ENCODE results near the gene ELL2.
A peak's percentile ranks its signal among the peaks of the same experiment; 100 is the strongest.
"Not testable (repeated sequence)": the region's sequence is repeated elsewhere in the genome, so short reads cannot be mapped to it uniquely, and the experiment has no call there.

ELL2 gene

DNA sequence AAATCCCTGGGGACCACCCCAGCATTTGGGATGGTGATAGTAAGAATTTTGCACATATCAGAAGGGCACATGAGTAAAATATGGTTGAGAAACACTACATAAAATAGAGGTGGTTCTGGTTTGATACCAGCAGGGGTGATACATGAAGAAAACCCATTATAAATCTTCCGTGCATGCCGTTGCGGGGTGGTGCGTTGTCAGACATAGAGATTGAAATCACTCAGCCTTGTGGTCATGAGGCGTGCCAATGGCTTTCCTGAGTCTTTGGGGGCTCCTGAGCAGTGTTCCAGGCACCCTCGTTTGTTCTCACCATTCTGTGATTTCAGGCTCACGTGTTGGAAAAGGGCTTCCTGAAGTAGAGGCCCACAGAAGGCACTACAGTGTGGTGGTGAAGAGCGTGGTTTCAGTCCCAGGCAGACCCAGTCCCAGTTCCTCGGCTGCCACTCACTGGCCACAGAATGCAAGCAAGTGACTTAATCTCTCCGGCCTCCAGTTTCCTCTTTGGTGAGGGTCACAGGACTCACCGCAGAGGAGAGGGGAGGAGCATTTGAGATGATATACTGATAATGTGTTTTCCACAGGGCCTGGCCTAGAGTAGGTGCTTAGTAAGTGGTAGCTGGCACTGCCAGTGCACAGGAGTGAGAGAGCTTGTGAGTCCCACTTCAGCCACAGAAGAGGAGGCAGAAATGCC lies 118.7 kb downstream of the ELL2 start:
- Histone ChIP-seq H3K4me2 (peak overlapping the region; percentile 61 to 97 (median 71)), H3K9ac (peak overlapping the region; percentile 11 to 75 (median 58); a peak in 18 of 22 replicates)

GRCh38 chr5:95841914-95842812 lies 119.5 kb downstream of the ELL2 start:
- Histone ChIP-seq H3K27ac (peak overlapping the region; percentile 60 to 98 (median 86); a peak in 21 of 22 replicates), H3K4me2 (peak overlapping the region; percentile 61 to 97 (median 71)), H3K36me3 (no peaks in the 10 kb centered on the region), H3K9ac (peak overlapping the region in 10 of 11 experiments; percentile 2 to 64 (median 48); a peak in 11 of 22 replicates), H4K20me1 (no peaks in the 10 kb centered on the region), H3K4me1 (peaks cover 21 to 98% (median 83%) of the 10 kb centered on the region in 10 experiments), H3K9me3 (replicated peaks in 1 of 11) (no peaks in the 10 kb centered on the region), H3K27me3 (no peaks in the 10 kb centered on the region), H3K4me3 (0 out of 20 replicates have a peak overlapping the region, but pooled peaks of 1 of the 10 experiments have one; percentile 21)
- peak in 7 of 11 experiments; percentile 11 to 77 (median 19); a peak in 5 of 22 replicates for TF ChIP-seq Cebpa-rat (IDR thresholded peaks at IDR 0.05)

More for the DNA sequence above, 118.7 kb downstream of the ELL2 start:
- Histone ChIP-seq H3K4me1 (peaks cover 21 to 90% (median 75%) of the 10 kb centered on the region in 10 experiments), H3K27ac (peak overlapping the region; percentile 67 to 98 (median 86); a peak in 21 of 22 replicates), H4K20me1 (no peaks in the 10 kb centered on the region), H3K4me3 (no peak overlapping the region), H3K36me3 (no peaks in the 10 kb centered on the region), H3K27me3 (no peaks in the 10 kb centered on the region), H3K9me3 (replicated peaks in 1 of 11) (no peaks in the 10 kb centered on the region)
- TF ChIP-seq Cebpa-rat (IDR thresholded peaks at IDR 0.05), result no peak

GRCh38 chr5:95840956-95841705 lies 120.5 kb downstream of the ELL2 start:
- Histone ChIP-seq H3K9me3 (replicated peaks in 1 of 11) (no peaks in the 10 kb centered on the region), H3K4me2 (peak overlapping the region in 10 of 11 experiments; percentile 61 to 97 (median 72); a peak in 20 of 22 replicates)

DNA sequence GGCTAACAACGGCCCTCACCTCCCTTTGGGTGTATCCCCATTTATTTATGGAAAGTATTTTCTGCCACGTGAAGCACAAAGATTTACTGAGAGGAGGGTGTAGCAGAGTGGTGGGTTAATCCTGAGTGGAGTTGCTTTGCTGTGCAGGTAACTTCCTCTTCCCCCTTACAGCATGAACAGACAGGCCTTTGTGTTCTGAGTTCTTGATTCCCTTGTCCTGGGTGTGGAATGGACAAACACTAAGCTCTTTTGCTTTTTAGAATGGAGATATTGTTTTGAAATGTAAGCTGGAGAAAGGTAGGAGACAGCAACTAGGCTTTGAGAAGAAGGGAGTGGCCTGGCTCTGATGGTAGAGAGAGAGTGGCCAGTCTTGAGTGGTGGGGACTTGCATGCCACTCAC lies 122.0 kb downstream of the ELL2 start:
- Histone ChIP-seq H4K20me1 (no peaks in the 10 kb centered on the region), H3K27ac (peak overlapping the region; percentile 7 to 98 (median 86); a peak in 19 of 22 replicates), H3K4me3 (no peak overlapping the region), H3K4me1 (peaks cover 39 to 92% (median 89%) of the 10 kb centered on the region in 10 experiments), H3K9ac (no peak overlapping the region; a peak in 1 of 22 replicates), H3K36me3 (no peaks in the 10 kb centered on the region), H3K9me3 (replicated peaks in 1 of 11) (no peaks in the 10 kb centered on the region), H3K27me3 (no peaks in the 10 kb centered on the region), H3K4me2 (peak overlapping the region in 7 of 11 experiments; percentile 31 to 97 (median 93); a peak in 12 of 22 replicates)
- TF ChIP-seq Cebpa-rat (IDR thresholded peaks at IDR 0.05), result no peak

More at GRCh38 chr5:95840956-95841705, 120.5 kb downstream of the ELL2 start:
- TF ChIP-seq Cebpa-rat (IDR thresholded peaks at IDR 0.05), result no peak
- Histone ChIP-seq H3K27me3 (no peaks in the 10 kb centered on the region), H3K4me3 (0 out of 20 replicates have a peak overlapping the region, but pooled peaks of 1 of the 10 experiments have one; percentile 21), H4K20me1 (no peaks in the 10 kb centered on the region), H3K27ac (peak overlapping the region; percentile 60 to 98 (median 86)), H3K9ac (peak overlapping the region in 6 of 11 experiments; percentile 2 to 51 (median 24); a peak in 7 of 22 replicates), H3K36me3 (no peaks in the 10 kb centered on the region), H3K4me1 (peaks cover 29 to 100% (median 87%) of the 10 kb centered on the region in 10 experiments)

DNA sequence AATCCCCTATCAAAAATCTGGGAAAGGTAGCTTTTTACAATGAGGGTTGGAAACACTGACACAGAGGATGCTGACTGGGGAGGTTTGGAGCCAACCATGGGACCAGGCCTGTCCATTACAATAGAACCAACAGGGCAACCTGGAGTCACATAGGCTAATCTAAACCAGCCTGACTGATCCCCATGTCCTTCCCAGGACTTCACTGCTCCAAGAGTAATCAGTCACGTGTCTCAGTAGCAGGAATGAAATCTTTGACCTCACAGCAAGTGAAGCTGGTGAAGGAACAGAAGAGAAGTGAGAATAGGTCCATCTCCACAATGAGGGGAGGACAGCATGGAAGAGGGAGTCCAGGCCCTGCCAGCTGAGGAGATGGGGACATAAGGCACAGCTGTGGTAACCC lies 123.1 kb downstream of the ELL2 start:
- Histone ChIP-seq H4K20me1 (no peaks in the 10 kb centered on the region), H3K27ac (peak overlapping the region in 10 of 11 experiments; percentile 44 to 98 (median 87); a peak in 20 of 22 replicates), H3K36me3 (no peaks in the 10 kb centered on the region), H3K27me3 (no peaks in the 10 kb centered on the region), H3K9ac (peak overlapping the region in 2 of 11 experiments; percentile 7 to 12; a peak in 1 of 22 replicates), H3K4me3 (no peak overlapping the region), H3K4me2 (peak overlapping the region in 10 of 11 experiments; percentile 4 to 97 (median 78); a peak in 15 of 22 replicates), H3K4me1 (peaks cover 44 to 89% (median 86%) of the 10 kb centered on the region in 10 experiments), H3K9me3 (replicated peaks in 1 of 11) (peaks cover 0 to 5% (median 0%) of the 10 kb centered on the region in 11 experiments; a peak in 1 of 22 replicates)
- no peak for TF ChIP-seq Cebpa-rat (IDR thresholded peaks at IDR 0.05)

DNA sequence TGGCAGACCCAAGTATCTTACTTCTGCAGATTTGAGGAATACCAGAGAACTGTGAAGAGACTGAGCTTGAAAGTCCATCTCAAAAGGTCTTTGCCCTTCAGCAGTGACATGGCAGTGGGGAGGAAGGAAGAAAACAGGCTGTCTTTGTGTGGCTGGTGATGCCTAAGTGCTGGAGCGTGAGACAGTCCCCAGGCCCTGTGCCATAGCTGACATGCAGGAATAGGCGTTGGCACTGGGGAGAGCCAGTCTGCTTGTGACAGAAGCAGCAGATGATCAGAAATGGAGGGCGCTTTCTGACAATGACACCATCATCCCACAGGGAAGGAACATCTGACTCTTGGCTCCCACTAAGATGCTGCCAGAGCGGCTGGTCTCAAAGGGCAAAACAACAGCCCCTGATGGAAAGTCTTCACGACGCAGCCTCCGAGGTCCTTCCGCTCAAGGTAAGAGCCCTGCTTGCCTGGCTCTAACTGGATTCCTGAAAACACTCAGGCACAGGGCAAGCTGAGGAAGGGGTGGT lies 123.6 kb downstream of the ELL2 start:
- Histone ChIP-seq H3K9me3 (replicated peaks in 1 of 11) (peaks cover 0 to 7% (median 0%) of the 10 kb centered on the region in 11 experiments; a peak in 2 of 22 replicates), H3K4me1 (peaks cover 44 to 90% (median 86%) of the 10 kb centered on the region in 10 experiments), H3K27me3 (no peaks in the 10 kb centered on the region), H3K9ac (no peak overlapping the region), H3K27ac (peak overlapping the region in 10 of 11 experiments; percentile 44 to 98 (median 87); a peak in 21 of 22 replicates), H3K4me3 (no peak overlapping the region), H4K20me1 (no peaks in the 10 kb centered on the region), H3K4me2 (peak overlapping the region in 7 of 11 experiments; percentile 2 to 97 (median 93); a peak in 13 of 22 replicates), H3K36me3 (no peaks in the 10 kb centered on the region)
- TF ChIP-seq Cebpa-rat (IDR thresholded peaks at IDR 0.05), result no peak

DNA sequence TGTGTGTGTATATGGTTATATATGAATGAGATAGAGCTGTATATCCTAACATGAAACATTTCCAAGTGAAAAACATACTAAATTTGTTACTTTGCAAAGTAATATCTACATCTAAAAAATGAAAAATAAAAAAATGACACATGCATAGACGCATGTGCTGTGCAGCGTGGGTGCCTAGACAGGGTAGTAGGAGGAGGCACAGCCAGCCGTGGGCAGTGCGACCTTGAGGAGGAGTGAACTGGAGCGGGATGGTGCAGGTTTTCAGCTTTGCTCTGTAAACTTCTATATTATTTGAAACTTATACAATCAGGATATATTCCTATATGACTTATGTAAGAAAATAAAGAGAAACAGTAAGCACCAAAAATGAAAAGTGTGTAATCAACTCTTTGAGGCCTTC lies 124.2 kb downstream of the ELL2 start:
- TF ChIP-seq Cebpa-rat (IDR thresholded peaks at IDR 0.05), result no peak
- H3K9me3 ChIP-seq (replicated peaks in 1 of 11), result peaks cover 0 to 7% (median 0%) of the 10 kb centered on the region in 11 experiments; a peak in 2 of 22 replicates
- no peaks in the 10 kb centered on the region for H3K27me3 ChIP-seq
- peak overlapping the region in 10 of 11 experiments; percentile 56 to 98 (median 90); a peak in 16 of 22 replicates for H3K27ac ChIP-seq
- peaks cover 41 to 90% (median 86%) of the 10 kb centered on the region in 10 experiments for H3K4me1 ChIP-seq
- no peak overlapping the region for H3K9ac ChIP-seq
- H4K20me1 ChIP-seq, result no peaks in the 10 kb centered on the region
- peak overlapping the region in 7 of 11 experiments; percentile 2 to 97 (median 93); a peak in 12 of 22 replicates for H3K4me2 ChIP-seq
- H3K4me3 ChIP-seq, result no peak overlapping the region
- H3K36me3 ChIP-seq, result no peaks in the 10 kb centered on the region

DNA sequence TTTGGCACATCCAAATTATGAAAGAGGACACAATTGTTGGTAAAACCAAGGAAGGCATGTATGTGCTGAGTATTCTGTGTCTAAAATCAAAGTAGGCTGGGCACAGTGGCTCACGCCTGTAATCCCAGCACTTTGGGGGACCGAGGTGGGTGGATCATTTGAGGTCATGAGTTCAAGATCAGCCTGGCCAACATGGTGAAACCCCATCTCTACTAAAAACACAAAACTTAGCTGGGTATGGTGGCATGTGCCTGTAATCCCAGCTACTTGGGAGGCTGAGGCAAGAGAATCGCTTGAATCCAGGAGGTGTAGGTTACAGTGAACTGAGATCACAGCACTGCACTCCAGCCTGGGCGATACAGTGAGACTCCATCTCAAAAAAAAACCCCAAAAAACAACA lies 124.7 kb downstream of the ELL2 start:
- H3K4me3 ChIP-seq, result peak overlapping the region in 5 of 10 experiments; percentile 51 to 73 (median 65); a peak in 8 of 20 replicates
- not testable (repeated sequence) for H4K20me1 ChIP-seq; H3K36me3 ChIP-seq; H3K9me3 ChIP-seq (replicated peaks in 1 of 11); H3K27me3 ChIP-seq
- H3K9ac ChIP-seq, result peak overlapping the region in 6 of 11 experiments; percentile 80 to 94 (median 88); a peak in 8 of 22 replicates
- H3K4me2 ChIP-seq, result peak overlapping the region; percentile 88 to 99 (median 97); a peak in 21 of 22 replicates
- peaks cover 35 to 90% (median 86%) of the 10 kb centered on the region in 10 experiments for H3K4me1 ChIP-seq
- H3K27ac ChIP-seq, result peak overlapping the region; percentile 71 to 98 (median 96)
